Umbilical cord (tissue), 2 donors: ENCODE measurements around the gene ITPK1. TPM values are rescaled to one million over a fixed set of nuclear protein-coding genes. Genes with fewer than 3 reads are reported as not detected.

ENCODE experiments used
- DNase-seq: peaks from one replicate; pipeline ENCODE4 v3.0.0-alpha.2; 2015; ENCODE audit warnings: low spot score
- total RNA-seq: library from RNA; depleted of rRNA; stranded (reverse); fragments of >200 nt; gene quantifications from one replicate; pipeline ENCODE4 v1.2.3, GENCODE V29; 2014; ENCODE audit warnings: low replicate concordance; ENCODE audit not compliant: insufficient read depth

Gene ITPK1
- total RNA-seq, 1 donor from 2014 or later = 14.7 TPM

DNA sequence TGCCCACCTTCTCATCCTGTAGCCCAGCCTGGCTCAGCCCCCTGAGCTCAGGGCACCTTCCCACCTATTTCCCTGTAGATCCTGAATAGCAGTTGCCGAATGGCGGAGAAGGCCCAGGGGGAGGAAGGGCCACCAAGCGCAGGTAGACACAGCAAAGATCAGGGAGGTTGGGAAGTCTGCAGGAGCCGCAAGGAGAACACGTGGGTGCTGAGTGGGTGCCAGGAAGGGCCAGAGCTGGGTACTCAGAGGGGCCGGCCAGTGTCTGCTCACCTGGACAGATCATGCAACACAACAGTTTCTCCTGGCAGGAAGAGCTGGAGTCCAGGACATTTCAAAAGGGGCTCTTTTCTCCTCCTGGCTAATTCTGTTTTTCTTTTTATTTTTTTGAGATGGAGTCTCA is 162.2 kb downstream of the ITPK1 start:
- DNase-seq = no peak

DNA sequence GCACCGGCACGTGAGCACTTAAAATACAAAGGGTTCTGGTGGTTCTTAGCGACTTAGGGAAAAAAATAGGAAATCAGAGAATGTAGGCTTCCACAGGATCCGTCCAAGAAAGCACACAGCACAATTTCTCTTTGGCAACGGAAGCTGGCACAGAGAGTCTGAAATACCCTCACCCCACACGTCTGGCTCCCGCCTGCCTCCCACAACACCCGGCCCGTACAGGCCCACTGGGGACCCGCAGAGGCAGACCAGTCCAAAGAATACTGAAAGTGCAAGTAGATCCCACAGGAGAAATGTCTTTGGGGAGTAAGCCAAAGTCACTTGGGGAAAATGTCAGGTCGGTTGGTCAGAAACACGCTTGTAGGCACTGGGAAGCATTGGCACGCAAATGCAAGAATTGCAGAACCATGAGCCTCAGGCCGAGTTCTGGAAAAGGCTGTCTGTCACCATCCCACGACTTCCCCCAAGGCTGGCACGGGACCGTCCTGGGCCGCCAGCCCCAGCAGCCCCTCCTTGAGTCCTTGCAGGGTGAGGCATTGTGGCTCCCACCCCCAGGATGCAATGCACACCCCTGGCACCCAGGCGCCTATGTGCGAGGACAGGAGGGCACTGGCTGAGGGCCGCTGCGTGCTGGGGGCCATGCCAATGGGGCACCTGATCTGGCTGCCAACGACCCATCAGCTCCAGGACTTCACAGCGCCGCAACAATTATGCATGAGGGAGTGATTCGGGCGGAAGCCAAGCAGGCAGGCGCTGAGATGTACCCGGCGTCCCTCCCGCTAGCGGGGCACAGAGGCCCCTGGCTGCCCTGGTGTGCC is 163.0 kb downstream of the ITPK1 start:
- no peak for DNase-seq

DNA sequence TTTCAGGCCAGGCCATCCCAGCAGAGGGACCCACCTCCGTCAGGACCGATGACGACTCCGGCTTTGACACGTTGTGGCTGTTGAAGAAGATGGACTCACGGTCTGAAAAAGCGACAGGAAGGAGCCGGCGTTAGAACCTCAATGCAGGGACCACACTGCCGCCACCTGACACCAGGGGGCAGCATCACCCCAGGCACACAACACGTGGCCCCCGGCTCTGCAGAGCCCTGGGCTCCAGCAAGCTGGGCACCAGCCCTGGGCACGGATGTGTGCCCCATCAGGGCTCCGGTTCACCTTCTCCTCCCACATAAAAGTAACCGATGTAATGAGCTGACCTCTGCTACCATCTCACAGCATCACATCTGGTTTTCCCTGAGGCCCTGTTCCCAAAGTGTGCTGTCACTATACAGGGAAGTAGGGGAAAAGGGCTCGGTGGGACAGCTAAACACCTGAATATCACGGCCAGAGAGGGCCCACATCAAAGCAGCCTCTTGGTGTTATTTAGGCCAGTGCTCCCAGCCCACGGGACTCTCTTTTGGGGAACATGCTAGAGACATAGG is 163.7 kb downstream of the ITPK1 start:
- peak; percentile 50 for DNase-seq

DNA sequence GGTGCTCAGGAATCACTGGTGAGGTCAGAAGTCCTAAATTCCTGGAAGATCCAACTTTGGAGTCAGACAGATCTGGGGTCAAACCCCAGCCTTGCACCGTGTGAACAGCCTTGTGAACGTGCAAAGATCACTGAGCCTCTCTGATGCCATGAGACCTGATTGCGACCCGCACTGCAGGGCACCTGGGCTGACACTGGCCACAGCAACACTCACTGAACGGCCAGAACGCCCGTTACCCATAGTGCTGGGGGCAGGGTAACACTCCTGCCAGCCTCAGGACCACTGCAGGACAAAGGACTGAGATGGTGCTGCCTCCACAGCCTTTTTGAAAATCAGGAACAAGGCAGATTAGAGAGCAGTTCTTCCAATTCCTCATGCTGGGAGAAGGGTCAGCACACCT is 164.5 kb downstream of the ITPK1 start:
- DNase-seq = no peak

DNA sequence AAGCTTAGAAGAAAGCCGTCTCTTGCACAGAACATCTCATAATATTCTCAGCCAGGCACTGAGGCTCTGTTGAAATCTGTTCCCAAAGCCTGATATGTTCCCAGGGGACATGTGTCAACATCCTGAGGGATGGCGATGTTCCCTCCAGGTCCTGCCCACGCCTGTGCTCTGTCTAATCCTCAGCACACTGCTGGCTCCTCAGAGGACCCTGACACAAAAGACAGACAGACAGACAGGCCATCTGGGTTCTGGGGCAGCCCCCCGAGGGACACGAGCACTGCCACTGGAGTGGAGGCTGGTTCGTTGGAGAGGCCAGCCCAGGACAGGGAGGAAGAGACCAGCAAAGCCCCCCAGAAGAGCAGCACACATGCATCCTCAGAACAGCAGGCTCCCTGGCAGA is 165.0 kb downstream of the ITPK1 start:
- no peak for DNase-seq

DNA sequence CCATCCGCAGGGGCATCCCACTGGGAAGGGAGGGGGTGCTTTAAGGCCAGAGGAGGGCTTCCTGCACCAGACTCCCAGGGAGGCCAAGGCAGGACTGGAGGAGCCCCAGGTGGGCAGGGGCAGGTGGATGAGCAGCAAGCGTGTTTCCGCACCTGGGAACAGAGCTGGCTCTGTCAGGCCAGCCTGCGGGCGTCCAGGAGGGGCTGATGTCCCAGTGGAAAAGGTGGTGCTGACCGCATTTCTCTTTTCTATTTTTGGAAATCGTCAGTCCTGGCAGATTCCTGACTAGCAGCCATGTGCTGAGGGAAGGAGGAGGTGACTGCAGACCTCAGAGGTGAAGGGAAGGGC is 165.6 kb downstream of the ITPK1 start:
- no peak for DNase-seq

DNA sequence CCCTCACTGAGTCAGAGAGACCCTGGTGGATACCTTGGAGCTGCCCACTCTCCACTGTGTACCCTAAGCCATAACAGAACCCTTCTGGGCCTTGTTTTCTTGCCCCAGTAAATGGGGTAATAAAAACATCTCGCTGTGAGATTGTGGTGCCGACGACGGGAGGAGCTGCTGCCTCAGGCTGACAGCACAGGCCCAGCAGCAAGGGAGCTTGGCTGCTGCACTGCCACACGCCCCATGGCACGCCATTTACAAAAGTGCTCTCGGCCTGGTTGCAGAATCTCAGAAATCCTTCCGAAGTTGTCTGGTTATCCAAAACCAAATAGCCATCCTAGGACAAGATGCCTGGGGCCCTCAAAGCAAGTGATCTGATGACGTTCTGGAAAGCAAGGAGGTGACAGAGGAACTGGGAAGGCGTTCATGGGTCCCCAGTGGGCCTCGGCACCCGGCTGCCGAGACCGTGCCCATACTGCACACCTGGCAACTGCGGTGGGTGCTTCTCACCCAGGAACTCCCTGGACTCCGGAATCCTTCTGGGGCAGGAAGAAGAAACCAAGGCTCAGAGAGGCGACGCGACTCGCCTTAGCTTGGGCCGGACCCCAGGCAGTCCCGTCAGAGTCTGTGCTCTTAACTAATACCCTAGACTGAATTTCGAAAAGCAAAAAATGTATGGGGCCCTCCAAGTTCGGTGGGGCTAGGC is 166.1 kb downstream of the ITPK1 start:
- no peak for DNase-seq

DNA sequence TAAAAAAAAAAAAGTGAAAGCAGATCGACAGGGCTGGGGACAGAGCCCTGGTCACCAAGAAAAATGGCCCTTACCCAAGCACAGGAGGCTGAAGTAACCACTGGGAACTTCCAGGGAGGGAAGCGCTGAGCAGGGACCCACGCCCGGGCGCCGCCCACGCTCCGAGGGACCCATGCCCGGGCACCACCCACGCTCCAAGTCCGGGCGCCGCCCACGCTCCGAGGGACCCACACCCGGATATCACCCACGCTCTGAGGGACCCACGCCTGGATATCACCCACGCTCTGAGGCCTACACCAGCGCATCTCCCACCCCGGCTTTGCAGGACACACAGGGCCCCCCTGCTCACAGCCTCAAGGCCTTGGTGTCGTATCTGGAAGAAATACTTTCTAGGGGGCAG is 167.1 kb downstream of the ITPK1 start:
- DNase-seq = no peak

DNA sequence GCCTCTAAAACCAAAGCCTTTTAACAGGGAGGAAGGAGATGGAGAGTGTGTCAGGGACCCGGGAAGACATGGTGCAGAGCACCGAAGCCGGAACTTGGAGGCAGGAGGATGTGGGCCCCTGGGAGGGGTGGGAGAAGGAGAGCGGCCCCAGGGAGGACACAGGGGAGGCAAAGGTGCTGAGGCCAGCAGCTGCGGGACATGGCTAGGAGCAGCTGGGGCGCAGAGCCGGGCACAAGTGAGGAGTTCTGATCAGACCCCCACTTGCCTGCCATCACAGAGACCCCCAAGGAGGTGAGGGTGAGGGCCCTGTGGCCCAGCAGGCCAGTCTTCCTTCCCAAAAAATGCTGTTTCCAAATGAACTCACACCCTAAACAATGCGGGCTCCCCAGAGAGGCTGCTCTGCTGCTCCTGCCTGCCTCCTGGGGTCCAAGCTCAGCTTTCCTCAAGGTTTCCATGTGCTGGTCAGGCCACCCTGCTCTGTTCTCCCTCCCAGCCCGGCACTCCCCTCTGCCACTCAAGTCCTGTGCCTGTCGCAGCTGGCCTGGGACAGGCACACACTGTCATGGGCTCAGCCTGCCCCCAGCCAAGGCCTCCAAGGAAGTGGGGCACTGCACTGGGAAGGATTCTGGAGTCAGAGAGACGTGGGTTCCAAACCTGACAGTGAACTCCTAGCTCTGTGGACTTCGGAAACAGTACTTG is 168.7 kb downstream of the ITPK1 start:
- no peak for DNase-seq

DNA sequence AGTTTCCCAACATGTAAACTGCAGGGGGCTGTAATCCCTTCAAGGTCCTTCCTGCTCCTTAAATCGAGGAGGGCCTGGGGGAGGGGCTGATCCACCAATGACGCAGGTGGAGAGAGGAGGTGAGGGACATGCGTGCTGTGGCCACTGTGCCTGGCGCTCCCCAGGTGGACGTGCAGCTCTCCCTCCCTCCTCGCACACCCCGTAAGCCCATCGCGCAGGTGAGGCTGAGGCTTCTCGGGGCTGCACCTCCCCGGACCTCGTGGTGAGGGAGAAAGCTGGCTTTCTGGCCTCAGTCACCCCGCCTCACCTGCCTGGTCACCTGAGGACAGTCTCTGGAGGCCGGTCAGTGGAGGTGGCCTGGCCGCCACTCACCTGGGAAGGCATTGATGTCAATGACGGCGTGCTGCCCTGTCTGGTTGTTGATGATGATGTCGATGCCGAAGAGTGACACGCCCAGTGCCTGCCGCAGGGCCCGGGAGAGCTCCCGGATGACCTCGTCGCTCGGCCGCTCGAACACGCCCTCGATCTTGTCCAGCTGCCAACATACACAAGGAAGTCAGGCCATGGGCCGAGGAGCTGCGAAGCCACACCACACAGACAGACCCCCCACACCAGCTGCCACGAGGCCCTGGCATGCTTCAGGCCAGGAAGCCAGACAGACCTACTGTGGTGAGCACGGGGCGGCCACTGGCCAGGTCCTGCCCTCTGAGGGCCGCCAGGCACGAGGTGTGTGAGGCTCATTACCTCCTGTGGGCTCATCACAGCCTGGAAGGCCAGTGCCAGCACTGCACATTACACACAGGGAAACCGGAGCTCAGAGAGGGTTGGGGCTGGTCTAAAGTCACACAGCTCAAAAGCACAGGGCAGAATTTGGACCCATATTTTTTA is 169.5 kb downstream of the ITPK1 start:
- no peak for DNase-seq

DNA sequence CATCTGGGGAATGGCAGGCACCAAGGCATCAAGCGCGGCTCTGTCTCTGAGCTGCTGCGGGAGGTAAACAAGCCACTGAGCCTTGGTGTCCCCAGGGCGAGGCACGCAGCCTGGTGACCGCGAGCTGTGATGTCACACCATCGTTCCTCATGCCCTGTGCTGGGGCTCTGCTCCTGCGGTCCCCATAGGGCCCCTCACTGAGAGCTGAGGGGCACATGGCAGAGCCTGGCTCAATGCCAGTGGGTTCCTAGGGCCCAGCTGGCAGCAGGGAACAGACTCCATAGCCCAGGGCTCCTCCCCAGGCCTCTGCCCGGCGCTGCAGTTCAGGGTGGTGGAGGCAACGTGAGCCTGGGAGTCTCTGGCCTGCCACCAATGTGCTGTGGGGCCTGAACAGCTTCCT is 170.2 kb downstream of the ITPK1 start:
- no peak for DNase-seq

DNA sequence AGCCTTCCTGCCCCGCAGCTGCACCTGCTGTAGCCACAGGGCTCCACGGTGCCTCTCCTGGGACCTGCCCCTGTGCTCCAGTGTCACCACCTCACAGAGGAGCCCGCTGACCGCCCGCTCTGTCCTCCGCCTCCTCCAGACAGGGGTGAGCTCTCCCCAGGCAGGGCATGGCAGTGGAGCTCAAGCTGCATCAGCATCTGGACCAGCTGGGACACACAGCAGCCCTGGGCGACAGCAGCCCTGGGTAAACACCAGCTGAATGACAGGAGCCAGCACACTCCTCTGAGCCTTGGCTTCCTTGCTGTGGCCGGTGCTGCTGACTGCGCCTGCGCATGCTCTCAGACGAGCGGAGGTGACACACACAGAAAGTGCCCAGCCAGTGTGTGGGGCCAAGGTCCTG is 170.7 kb downstream of the ITPK1 start:
- DNase-seq = no peak

DNA sequence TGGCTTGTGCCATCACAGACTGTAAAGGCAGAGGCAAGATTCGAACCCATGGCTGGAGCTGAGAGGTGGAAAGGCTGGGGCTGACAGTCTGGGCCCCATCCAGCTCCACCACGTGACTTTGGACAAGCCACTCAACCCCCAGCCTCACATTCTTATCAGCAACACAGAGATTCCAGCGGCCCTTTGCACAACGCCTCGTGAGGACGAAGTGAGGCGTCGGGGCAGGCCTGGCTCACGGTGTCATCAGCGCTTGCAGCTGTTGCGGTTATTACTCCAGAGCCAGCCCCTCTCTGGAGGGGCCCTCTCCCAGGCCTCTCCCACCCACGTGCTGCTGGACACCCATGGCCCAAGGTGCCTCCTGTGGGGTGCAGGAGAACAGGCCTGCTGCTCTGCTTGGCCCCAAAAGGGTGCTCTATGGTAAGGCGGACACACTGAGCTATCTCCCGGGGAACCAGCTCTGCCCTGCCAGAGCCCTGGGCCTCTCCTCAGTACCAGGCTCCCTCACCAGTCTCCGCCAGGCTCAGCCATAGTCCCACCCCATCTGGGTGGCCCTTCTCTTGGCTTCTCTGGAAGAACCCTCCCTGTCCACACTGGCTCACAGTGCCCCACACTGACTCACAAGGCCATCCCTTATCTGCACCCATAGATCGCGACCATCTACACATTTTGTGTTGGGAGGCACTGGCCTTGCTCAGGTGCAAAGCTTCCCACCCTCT is 171.7 kb downstream of the ITPK1 start:
- no peak for DNase-seq

DNA sequence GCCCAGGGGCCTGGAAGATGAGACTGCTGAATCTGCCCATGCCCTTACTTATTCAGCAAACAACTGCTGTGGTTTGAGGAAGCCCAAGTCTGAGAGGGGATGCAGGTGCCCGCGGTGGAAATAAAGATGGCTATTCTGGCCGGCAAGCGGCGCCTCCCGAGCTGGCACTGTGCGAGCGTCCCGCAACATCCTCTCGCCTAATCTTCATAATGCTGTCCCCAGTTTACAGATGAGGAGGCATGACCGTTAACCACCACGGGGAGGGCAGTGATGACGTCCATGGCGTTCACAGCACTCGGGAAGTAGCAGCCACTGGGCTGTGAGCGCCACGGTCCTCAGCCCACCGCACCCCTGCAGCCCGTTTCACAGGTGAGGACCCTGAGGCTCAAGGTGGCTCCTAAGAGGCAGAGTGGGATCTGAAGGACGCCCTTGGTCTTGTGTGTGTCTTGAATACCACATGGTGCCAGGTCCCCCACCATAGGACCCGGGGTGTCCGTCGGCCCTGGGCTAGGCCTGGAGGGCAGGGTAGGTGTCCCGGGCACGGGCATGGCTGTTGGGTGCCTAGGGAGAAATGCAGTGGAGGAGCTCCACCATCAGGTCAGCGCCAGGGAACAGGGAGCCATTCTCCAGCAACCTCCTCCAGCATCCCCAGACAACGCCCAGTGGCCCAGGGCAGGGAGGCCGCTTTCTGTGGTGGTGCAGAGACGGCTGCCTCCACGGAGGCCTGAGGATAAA is 172.6 kb downstream of the ITPK1 start:
- no peak for DNase-seq

DNA sequence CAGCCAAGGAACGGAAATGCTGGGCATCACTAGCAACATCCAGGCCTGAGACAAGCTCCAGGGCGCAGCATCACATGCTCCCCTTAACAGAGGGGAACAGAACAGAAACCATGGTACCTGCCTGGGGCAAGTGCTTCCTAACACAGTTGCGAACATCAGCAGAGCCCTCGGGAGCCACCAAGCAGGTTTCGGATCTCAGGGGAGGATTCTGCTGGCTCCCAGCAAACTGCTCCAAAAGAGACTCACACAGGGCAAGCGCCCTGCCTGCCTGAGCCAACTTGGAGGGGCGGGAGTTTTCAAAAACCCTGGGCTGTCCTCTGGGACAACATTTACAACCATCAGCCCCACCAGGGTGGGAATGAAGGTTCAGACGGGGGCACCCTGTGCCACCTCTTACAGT is 173.1 kb downstream of the ITPK1 start:
- no peak for DNase-seq

DNA sequence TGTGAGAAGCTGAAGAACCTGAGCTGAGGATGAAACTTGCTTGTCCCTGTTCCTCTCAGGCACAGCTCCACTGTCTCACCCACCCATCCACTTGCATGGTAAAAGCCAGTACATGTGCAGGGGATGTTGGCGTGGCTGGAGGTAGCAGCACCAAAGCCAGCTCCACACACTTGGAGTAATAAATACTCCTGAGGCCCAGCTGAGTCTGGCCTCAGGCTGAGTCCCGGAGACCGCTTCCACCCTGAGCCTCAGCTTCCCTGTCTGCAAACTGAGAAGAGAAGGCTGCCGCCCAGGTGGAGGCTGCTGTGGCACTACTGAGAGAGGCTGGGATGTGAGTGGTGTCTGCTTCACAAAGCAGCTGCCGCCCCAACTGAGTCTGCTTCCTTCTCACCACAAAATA is 173.6 kb downstream of the ITPK1 start:
- no peak for DNase-seq

DNA sequence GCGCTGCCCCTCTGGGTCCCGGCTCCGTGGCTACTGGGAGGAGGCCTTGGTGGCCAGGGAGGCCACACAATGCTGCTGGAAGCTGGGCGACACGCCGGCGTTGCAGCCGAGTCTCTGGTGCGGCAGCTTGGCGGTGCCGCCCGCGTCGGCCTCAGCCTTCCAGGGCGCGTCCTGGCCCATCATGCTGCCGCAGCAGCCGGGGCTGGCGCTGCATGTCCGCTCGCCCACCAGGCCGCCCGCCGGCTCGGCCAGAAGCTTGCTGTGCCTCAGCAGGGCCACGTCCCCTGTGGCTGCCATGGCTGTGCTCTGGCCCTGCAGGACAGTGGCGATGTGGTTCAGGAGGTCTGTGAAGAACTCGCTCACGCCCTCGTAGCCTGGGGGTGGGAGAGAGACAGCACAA is 174.2 kb downstream of the ITPK1 start:
- DNase-seq = no peak

DNA sequence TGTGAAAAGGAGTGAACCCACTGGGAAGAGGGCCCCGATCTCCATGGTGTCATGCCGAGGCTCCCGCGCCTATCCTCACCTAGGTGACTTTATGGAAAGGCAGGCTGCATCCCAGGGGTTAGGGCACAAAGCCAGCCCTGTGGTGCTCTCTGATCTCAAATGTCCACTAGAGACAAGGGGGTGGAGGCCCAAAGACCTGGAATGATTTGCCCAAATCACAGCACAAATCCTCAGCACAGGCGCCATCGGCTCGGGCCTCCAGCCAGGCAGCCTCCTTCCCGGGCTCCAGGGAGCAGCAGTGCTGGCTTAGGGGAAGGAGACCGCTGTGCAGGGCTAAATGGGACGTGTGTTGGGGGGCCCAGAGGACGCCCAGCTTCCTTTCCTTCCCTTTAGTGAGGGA is 175.2 kb downstream of the ITPK1 start:
- no peak for DNase-seq

DNA sequence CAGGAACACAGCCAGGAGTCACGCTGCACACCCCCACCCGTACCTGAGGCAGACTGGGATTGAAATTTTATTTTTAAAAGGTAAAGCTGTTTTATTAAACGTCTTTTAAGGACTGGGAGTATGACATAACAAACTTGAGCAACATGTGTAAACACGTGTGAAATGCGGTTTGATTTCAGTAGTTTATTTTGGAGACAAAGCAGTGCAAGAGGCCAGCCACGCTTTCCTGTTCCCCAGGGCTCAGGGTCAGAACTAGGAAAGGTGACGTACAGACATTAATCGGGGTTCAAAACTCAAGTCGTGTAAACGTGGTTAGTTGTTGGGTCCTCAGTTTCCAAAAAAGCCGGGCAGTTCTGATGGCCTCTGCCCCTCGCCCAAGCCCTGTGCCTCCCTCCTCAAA is 176.0 kb downstream of the ITPK1 start:
- DNase-seq = no peak
